DND-41 (cell line): ENCODE results near the gene TOM1.

ENCODE experiments used
- ATAC-seq: fragments of 200-7000 bp; cut with Tn5 transposase; 3 replicates; pipeline ENCODE4 v1.9.1; 2021; ENCODE audit warnings: low read depth; ENCODE audit not compliant: insufficient read depth
- DNase-seq: peaks from one replicate; pipeline ENCODE4 v3.0.0-alpha.2; 2020
- H2AFZ ChIP-seq: 2 replicates; pipeline ENCODE4 v1.6.0; 2012; ENCODE audit warnings: low read depth, low read length
- H3K27ac ChIP-seq: 2 replicates; pipeline ENCODE4 v1.5.1; 2012; ENCODE audit warnings: low read length, inconsistent platforms
- H3K27me3 ChIP-seq: fragments of 200-600 bp; sonication (generic); 2 replicates; pipeline ENCODE4 v1.6.0; 2012; ENCODE audit warnings: low read length, mild to moderate bottlenecking, inconsistent platforms; ENCODE audit not compliant: insufficient read depth, poor library complexity
- H3K36me3 ChIP-seq: 2 replicates; pipeline ENCODE4 v1.5.1; 2012; ENCODE audit warnings: low read length, inconsistent platforms; ENCODE audit not compliant: insufficient read depth
- H3K4me1 ChIP-seq: 2 replicates; pipeline ENCODE4 v1.5.1; 2012; ENCODE audit warnings: mild to moderate bottlenecking, low read length; ENCODE audit not compliant: insufficient read depth
- H3K4me2 ChIP-seq: 2 replicates; pipeline ENCODE4 v1.6.0; 2012; ENCODE audit warnings: mild to moderate bottlenecking, moderate library complexity, low read length, inconsistent platforms; ENCODE audit not compliant: insufficient read depth
- H3K4me3 ChIP-seq, 2 experiments: fragments of 200-600 bp in 1 of 2; shearing (Covaris generic) in 1 of 2; 2 replicates each; pipeline ENCODE4 v1.5.1; 2012 to 2016; ENCODE audit warnings: inconsistent platforms in 2 of 2, low read length in 2 of 2, mild to moderate bottlenecking in 2 of 2, low read depth in 1 of 2, moderate library complexity in 1 of 2
- H3K79me2 ChIP-seq: 2 replicates; pipeline ENCODE4 v1.6.0; 2012; ENCODE audit warnings: low read length, inconsistent platforms; ENCODE audit not compliant: insufficient read depth
- H3K9ac ChIP-seq: 2 replicates; pipeline ENCODE4 v1.6.0; 2012; ENCODE audit warnings: low read depth, mild to moderate bottlenecking, inconsistent platforms, low read length, moderate library complexity
- H3K9me3 ChIP-seq: 2 replicates; pipeline ENCODE4 v1.5.1; 2012; ENCODE audit warnings: low read length, moderate library complexity, mild to moderate bottlenecking, inconsistent platforms; ENCODE audit not compliant: insufficient read depth, severe bottlenecking
- H4K20me1 ChIP-seq: 2 replicates; pipeline ENCODE4 v1.6.0; 2012; ENCODE audit warnings: low read length; ENCODE audit not compliant: insufficient read depth
- CTCF ChIP-seq: IDR thresholded peaks from 2 replicates; pipeline ENCODE4 v1.5.1; 2012; ENCODE audit warnings: borderline replicate concordance, low read length, moderate library complexity, mild to moderate bottlenecking; ENCODE audit not compliant: poor library complexity, severe bottlenecking; ENCODE audit errors: extremely low read depth
- EZH2 ChIP-seq: IDR thresholded peaks from 3 replicates; pipeline ENCODE4 v1.6.1; 2012; ENCODE audit warnings: borderline replicate concordance, low read depth, mild to moderate bottlenecking, moderate library complexity, low read length, inconsistent platforms; ENCODE audit not compliant: severe bottlenecking

The TOM1 gene

GRCh38 chr22:35337932-35338331 is 38.2 kb downstream of the TOM1 start:
- Histone ChIP-seq H3K36me3 (peaks cover 70% of the 10 kb centered on the region), H2AFZ (no peak overlapping the region), H3K4me2 (no peak overlapping the region), H3K79me2 (no peaks in the 10 kb centered on the region), H3K4me3 (no peak overlapping the region), H4K20me1 (peaks cover 3% of the 10 kb centered on the region; the same call in 1 of the 2 replicates), H3K27me3 (no peaks in the 10 kb centered on the region), H3K4me1 (no peaks in the 10 kb centered on the region), H3K27ac (no peak overlapping the region), H3K9ac (no peak overlapping the region), H3K9me3 (no peaks in the 10 kb centered on the region)
- no peak for TF ChIP-seq EZH2
- peak; percentile 37 for TF ChIP-seq CTCF
- DNase-seq (peak; percentile 18), ATAC-seq (peak; percentile 51; the same call in 2 of the 3 replicates)

- Histone ChIP-seq H3K4me2 (no peak overlapping the region), H4K20me1 (peaks cover 3% of the 10 kb centered on the region; the same call in 1 of the 2 replicates), H3K27ac (no peak overlapping the region), H3K27me3 (no peaks in the 10 kb centered on the region), H3K4me3 (no peak overlapping the region), H3K9me3 (no peaks in the 10 kb centered on the region), H3K36me3 (peaks cover 41% of the 10 kb centered on the region), H3K4me1 (no peaks in the 10 kb centered on the region), H3K9ac (no peak overlapping the region), H2AFZ (no peak overlapping the region), H3K79me2 (no peaks in the 10 kb centered on the region)
- ATAC-seq (no peak), DNase-seq (no peak)
- TF ChIP-seq EZH2 (no peak), CTCF (no peak)
Measured at GRCh38 chr22:35341090-35341874, 41.6 kb downstream of the TOM1 start.

- Histone ChIP-seq H3K27me3 (no peaks in the 10 kb centered on the region), H4K20me1 (peaks cover 3% of the 10 kb centered on the region; the same call in 1 of the 2 replicates), H3K79me2 (no peaks in the 10 kb centered on the region), H3K4me2 (no peak overlapping the region), H3K4me3 (no peak overlapping the region), H2AFZ (no peak overlapping the region), H3K27ac (no peak overlapping the region), H3K36me3 (peaks cover 35% of the 10 kb centered on the region), H3K9ac (no peak overlapping the region), H3K4me1 (no peaks in the 10 kb centered on the region), H3K9me3 (no peaks in the 10 kb centered on the region)
- DNase-seq (no peak), ATAC-seq (peak; percentile 25; the same call in 1 of the 3 replicates)
- TF ChIP-seq EZH2 (no peak), CTCF (no peak)
Measured at GRCh38 chr22:35342390-35342789, 42.7 kb downstream of the TOM1 start.
